SK-N-SH (cell line): ENCODE results near the gene RASA3. TPM values are rescaled to one million over a fixed set of nuclear protein-coding genes. Genes with fewer than 3 reads are reported as not detected.
A peak's percentile ranks its signal among the peaks of the same experiment; 100 is the strongest.

Experiments
- CTCF ChIA-PET: fragments of 300-600, 350-600 bp; formaldehyde crosslinking; extraction: SDS; loops from one replicate; lab custom pipeline; 2021; lab: Yijun Ruan, JAX
- POLR2A ChIA-PET: fragments of 350-600 bp; sonication (Branson Sonifier 250); formaldehyde crosslinking; extraction: SDS; loops from one replicate; lab custom pipeline; 2020; ENCODE audit warnings: antibody characterized with exemption, inconsistent platforms; lab: Yijun Ruan, JAX
- DNase-seq: peaks from one replicate; pipeline ENCODE4 v3.0.0; 2012
- H2AFZ ChIP-seq: fragments of 200-600 bp; sonication (generic); 2 replicates; pipeline ENCODE4 v1.8.1; 2016; ENCODE audit warnings: antibody characterized with exemption, mild to moderate bottlenecking, low read depth
- H3F3A ChIP-seq: fragments of 200-600 bp; sonication (generic); replicated peaks from 2 replicates; pipeline ENCODE3; 2016; ENCODE audit warnings: antibody characterized with exemption, mild to moderate bottlenecking; ENCODE audit not compliant: insufficient read depth
- H3K27ac ChIP-seq, 2 experiments: fragments of 200-500 bp in 1 of 2; fragments of 200-600 bp in 1 of 2; sonication (Bioruptor generic) in 1 of 2; sonication (generic), shearing (Covaris generic) in 1 of 2; 2 replicates each; pipeline versions ENCODE4 v1.5.1 to v1.6.1; 2014 to 2016; ENCODE audit warnings: low read depth in 2 of 2, inconsistent platforms in 1 of 2, low read length in 1 of 2, mild to moderate bottlenecking in 1 of 2, mixed read lengths in 1 of 2
- H3K27me3 ChIP-seq: fragments of 200-600 bp; sonication (generic), shearing (Covaris generic); 2 replicates; pipeline ENCODE4 v1.6.1; 2016; ENCODE audit warnings: mixed run types; ENCODE audit not compliant: insufficient read depth
- H3K36me3 ChIP-seq, 2 experiments: fragments of 200-500 bp in 1 of 2; fragments of 200-600 bp in 1 of 2; sonication (Bioruptor generic) in 1 of 2; sonication (generic) in 1 of 2; replicated peaks in 1 of 2; 2 replicates each; pipeline versions ENCODE3 to v1.5.1; 2014 to 2016; ENCODE audit warnings: low read length in 1 of 2, mild to moderate bottlenecking in 1 of 2; ENCODE audit not compliant: insufficient read depth in 2 of 2, control insufficient read depth in 1 of 2
- H3K4me1 ChIP-seq, 2 experiments: fragments of 200-500 bp in 1 of 2; fragments of 200-600 bp in 1 of 2; sonication (Bioruptor generic) in 1 of 2; sonication (generic), shearing (Covaris generic) in 1 of 2; 2 replicates each; pipeline versions ENCODE4 v1.5.1 to v1.6.1; 2014 to 2016; ENCODE audit warnings: low read depth in 1 of 2, low read length in 1 of 2, mixed run types in 1 of 2; ENCODE audit not compliant: insufficient read depth in 2 of 2, control insufficient read depth in 1 of 2
- H3K4me2 ChIP-seq: fragments of 200-600 bp; sonication (generic), shearing (Covaris generic); 2 replicates; pipeline ENCODE4 v1.6.1; 2017; ENCODE audit warnings: mixed run types
- H3K4me3 ChIP-seq, 2 experiments: fragments of 200-500 bp in 1 of 2; fragments of 200-600 bp in 1 of 2; sonication (Bioruptor generic) in 1 of 2; sonication (generic), shearing (Covaris generic) in 1 of 2; 2 replicates each; pipeline versions ENCODE4 v1.5.1 to v1.8.1; 2014 to 2016; ENCODE audit warnings: low read depth in 2 of 2, inconsistent platforms in 1 of 2, low read length in 1 of 2, mild to moderate bottlenecking in 1 of 2, mixed read lengths in 1 of 2, moderate library complexity in 1 of 2
- H3K79me2 ChIP-seq: fragments of 200-600 bp; sonication (generic); 2 replicates; pipeline ENCODE4 v1.8.1; 2017; ENCODE audit warnings: mild to moderate bottlenecking; ENCODE audit not compliant: insufficient read depth
- H3K9ac ChIP-seq: fragments of 200-600 bp; sonication (generic); 2 replicates; pipeline ENCODE4 v1.6.1; 2017; ENCODE audit warnings: mixed run types
- H3K9me2 ChIP-seq: fragments of 200-600 bp; sonication (generic); 2 replicates; pipeline ENCODE4 v1.6.1; 2017; ENCODE audit warnings: mixed run types
- H3K9me3 ChIP-seq: fragments of 200-600 bp; sonication (generic); 2 replicates; pipeline ENCODE4 v1.6.1; 2017; ENCODE audit warnings: mixed run types, mild to moderate bottlenecking, moderate library complexity
- H4K20me1 ChIP-seq: fragments of 200-600 bp; sonication (generic); 2 replicates; pipeline ENCODE4 v1.6.1; 2017; ENCODE audit warnings: mild to moderate bottlenecking, mixed run types; ENCODE audit not compliant: insufficient read depth
- ELF1 ChIP-seq: IDR thresholded peaks from 2 replicates; pipeline ENCODE4 v1.4.0; 2012
- EP300 ChIP-seq, 2 experiments: IDR thresholded peaks; 2 replicates each; pipeline versions ENCODE4 v1.4.0 to v1.6.1; 2012; ENCODE audit warnings: borderline replicate concordance in 1 of 2, low read depth in 1 of 2, low read length in 1 of 2
- FOXJ3 ChIP-seq: sonication (generic); formaldehyde crosslinking; IDR thresholded peaks from 2 replicates; pipeline ENCODE4 v1.5.1; 2020; ENCODE audit warnings: mild to moderate bottlenecking, missing genetic modification reagents
- GABPA ChIP-seq: IDR thresholded peaks from 2 replicates; pipeline ENCODE4 v1.4.0; 2012; ENCODE audit warnings: low read depth, mild to moderate bottlenecking
- GATA2 ChIP-seq: sonication (generic); formaldehyde crosslinking; IDR thresholded peaks from 2 replicates; pipeline ENCODE4 v1.5.0; 2020; ENCODE audit warnings: mild to moderate bottlenecking, missing genetic modification reagents
- JUND ChIP-seq: IDR thresholded peaks from 2 replicates; pipeline ENCODE4 v1.4.0; 2012
- MXI1 ChIP-seq: IDR thresholded peaks from 2 replicates; pipeline ENCODE4 v1.6.1; 2012; ENCODE audit warnings: mild to moderate bottlenecking, low read depth, low read length, improper control_type of control experiment
- NFIC ChIP-seq: IDR thresholded peaks from 2 replicates; pipeline ENCODE4 v1.4.0; 2012; ENCODE audit warnings: borderline replicate concordance
- NRF1 ChIP-seq: IDR thresholded peaks from 2 replicates; pipeline ENCODE4 v1.6.1; 2012; ENCODE audit warnings: low read depth, mild to moderate bottlenecking, low read length
- POLR2AphosphoS5 ChIP-seq: IDR thresholded peaks from 2 replicates; pipeline ENCODE4 v1.6.1; 2012; ENCODE audit warnings: low read depth, low read length
- RCOR1 ChIP-seq: fragments of 150-350 bp; IDR thresholded peaks from 2 replicates; pipeline ENCODE4 v1.6.1; 2017; ENCODE audit warnings: antibody characterized with exemption, low read length
- SMC3 ChIP-seq: IDR thresholded peaks from 2 replicates; pipeline ENCODE4 v1.6.1; 2012; ENCODE audit warnings: low read depth, low read length, improper control_type of control experiment
- TEAD4 ChIP-seq: IDR thresholded peaks from 2 replicates; pipeline ENCODE4 v1.4.0; 2012; ENCODE audit warnings: mild to moderate bottlenecking, borderline replicate concordance; ENCODE audit not compliant: insufficient read depth
- YY1 ChIP-seq: IDR thresholded peaks from 2 replicates; pipeline ENCODE4 v1.4.0; 2012; ENCODE audit warnings: low read depth, mild to moderate bottlenecking
- WGBS: methylation state at CpG from one replicate; pipeline ENCODE4 v1.1.6; 2017; ENCODE audit warnings: low lambda C conversion rate; 5-methylcytosine and 5-hydroxymethylcytosine counted together
- polyA plus RNA-seq, 3 experiments: library from polyadenylated mRNA; depleted of rRNA; stranded (reverse); fragments of >200 nt; gene quantifications; 2 replicates each; pipeline ENCODE4 v1.2.3, GENCODE V29; 2012
- TF ChIP-seq, protein P1 (sequence below): IDR thresholded peaks from 2 replicates; pipeline ENCODE4 v1.4.0; 2012; ENCODE audit warnings: low read depth
- TF ChIP-seq, protein P2 (sequence below): IDR thresholded peaks from 2 replicates; pipeline ENCODE4; 2012
- TF ChIP-seq, protein P3 (sequence below): fragments of 200-600 bp; sonication (generic); IDR thresholded peaks from 2 replicates; pipeline ENCODE4 v1.6.1; 2017; ENCODE audit warnings: antibody characterized with exemption, mild to moderate bottlenecking, moderate library complexity
- TF ChIP-seq, protein P4 (sequence below): fragments of 150-350 bp; IDR thresholded peaks from 2 replicates; pipeline ENCODE4 v1.6.1; 2017; ENCODE audit warnings: antibody characterized with exemption, low read length, low read depth, borderline replicate concordance
- TF ChIP-seq, protein P5 (sequence below): IDR thresholded peaks from 2 replicates; pipeline ENCODE4 v1.6.1; 2012; ENCODE audit warnings: mild to moderate bottlenecking, low read depth, low read length, moderate library complexity

The RASA3 gene
- polyA plus RNA-seq, 1 of the 3 experiments (the other 2 are of a cell fraction), result 25.1 TPM

DNA sequence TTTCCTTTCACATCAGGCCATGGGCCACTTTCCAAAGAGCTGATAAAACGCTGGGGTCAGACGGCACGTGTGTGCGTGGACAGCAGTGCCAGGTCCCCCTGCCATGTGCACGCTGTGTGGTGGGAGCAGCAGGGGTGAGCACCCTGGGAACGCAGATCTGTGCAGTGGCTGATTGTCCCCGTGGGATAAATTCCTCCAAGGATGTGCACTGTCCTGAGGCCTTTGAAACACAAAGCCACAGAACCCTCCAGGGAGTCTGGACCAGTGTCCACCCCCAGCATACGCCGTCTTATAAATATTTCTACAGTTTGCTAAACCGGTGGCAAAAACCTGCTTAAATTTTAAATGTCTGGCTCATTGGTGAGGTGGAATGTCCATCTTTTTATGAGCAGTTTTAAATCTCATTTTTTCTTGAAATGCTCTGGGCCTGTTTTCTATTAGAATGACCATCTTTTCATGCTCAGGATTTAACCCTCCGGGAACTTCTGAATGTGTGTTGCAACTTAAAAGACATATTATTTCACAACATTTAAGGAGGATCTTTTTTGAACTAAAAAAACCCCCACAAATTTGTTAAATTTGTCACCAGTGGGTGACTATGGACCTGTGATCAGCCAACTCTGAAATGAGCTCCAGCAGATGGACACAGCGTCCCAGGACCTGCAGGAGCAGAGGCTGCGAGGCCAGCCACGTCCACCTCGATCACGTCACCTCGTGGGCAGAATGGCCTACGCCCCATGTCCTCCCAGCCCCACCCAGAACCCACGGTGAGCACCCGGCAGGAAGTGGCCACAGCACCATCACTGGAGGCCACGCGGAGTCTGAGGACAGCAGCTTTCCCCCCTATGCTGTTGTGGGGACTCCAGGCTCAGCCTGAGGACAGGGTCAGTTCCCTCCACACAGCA is 68.6 kb downstream of the RASA3 start:
- Histone ChIP-seq H3K4me1 (peaks cover 43 to 48% of the 10 kb centered on the region in 2 experiments), H3K9me2 (no peaks in the 10 kb centered on the region), H3K9me3 (no peaks in the 10 kb centered on the region), H4K20me1 (no peaks in the 10 kb centered on the region), H3K27me3 (no peaks in the 10 kb centered on the region), H3F3A (peaks cover 54% of the 10 kb centered on the region), H3K79me2 (peaks cover 88% of the 10 kb centered on the region), H3K4me2 (peak overlapping the region; percentile 90), H3K36me3 (peaks cover 3 to 11% of the 10 kb centered on the region in 2 experiments), H3K9ac (peak overlapping the region; percentile 90), H2AFZ (no peak overlapping the region), H3K27ac (peak overlapping the region; percentile 99 to 100), H3K4me3 (peak overlapping the region; percentile 33 to 64)
- peak; percentile 75 for DNase-seq
- TF ChIP-seq RCOR1, result peak; percentile 10; the same call in 1 of the 2 replicates
- TF ChIP-seq, protein P1, sequence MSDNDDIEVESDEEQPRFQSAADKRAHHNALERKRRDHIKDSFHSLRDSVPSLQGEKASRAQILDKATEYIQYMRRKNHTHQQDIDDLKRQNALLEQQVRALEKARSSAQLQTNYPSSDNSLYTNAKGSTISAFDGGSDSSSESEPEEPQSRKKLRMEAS, result 0 out of 2 replicates have a peak, but pooled peaks have one; percentile 18
- TF ChIP-seq YY1, result no peak
- TF ChIP-seq NRF1, result no peak
- no peak for TF ChIP-seq SMC3
- peak; percentile 83 for TF ChIP-seq MXI1
- TF ChIP-seq, protein P2, sequence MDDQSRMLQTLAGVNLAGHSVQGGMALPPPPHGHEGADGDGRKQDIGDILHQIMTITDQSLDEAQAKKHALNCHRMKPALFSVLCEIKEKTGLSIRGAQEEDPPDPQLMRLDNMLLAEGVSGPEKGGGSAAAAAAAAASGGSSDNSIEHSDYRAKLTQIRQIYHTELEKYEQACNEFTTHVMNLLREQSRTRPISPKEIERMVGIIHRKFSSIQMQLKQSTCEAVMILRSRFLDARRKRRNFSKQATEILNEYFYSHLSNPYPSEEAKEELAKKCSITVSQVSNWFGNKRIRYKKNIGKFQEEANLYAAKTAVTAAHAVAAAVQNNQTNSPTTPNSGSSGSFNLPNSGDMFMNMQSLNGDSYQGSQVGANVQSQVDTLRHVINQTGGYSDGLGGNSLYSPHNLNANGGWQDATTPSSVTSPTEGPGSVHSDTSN, result no peak
- POLR2A ChIA-PET, result no interaction called here
- CTCF ChIA-PET, result interaction anchor here (1.0 kb wide), 1 partner anchor 21 kb away, joined by 3 read pairs; no protein-coding TSS in a partner anchor
- WGBS, result 52% methylated on average over 17 of the region's 22 CpGs

DNA sequence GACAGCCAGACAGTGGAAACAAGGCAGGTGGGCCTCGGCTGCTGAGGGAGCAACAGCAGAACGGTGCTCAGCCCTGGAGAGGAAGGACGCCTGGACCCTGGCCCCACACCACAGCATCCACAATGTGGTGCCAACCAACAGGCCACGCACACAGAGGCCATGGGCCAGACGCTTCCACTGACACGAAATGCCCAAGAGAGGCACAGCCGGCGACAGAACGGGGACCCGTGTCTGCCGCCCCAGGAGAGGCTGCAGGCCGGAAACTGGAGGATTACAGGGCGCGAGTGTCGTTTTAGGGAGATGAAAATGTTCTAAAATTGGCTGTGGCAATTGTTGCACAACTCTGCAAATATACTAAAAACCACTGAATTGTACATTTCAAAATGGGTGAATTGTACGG is 69.7 kb downstream of the RASA3 start:
- Histone ChIP-seq H4K20me1 (no peaks in the 10 kb centered on the region), H3K9ac (no peak overlapping the region), H3K4me1 (peaks cover 42 to 43% of the 10 kb centered on the region in 2 experiments), H3K9me2 (no peaks in the 10 kb centered on the region), H3K79me2 (peaks cover 88% of the 10 kb centered on the region), H3K9me3 (no peaks in the 10 kb centered on the region), H3K36me3 (peaks cover 3 to 12% of the 10 kb centered on the region in 2 experiments), H3F3A (peaks cover 44% of the 10 kb centered on the region), H3K4me3 (no peak overlapping the region), H3K27ac (peak overlapping the region; percentile 81 to 100; a peak in 3 of 4 replicates), H3K27me3 (no peaks in the 10 kb centered on the region), H3K4me2 (peak overlapping the region; percentile 54; the same call in 1 of the 2 replicates), H2AFZ (no peak overlapping the region)
- DNase-seq, result no peak
- 94% methylated on average over 13 of the region's 16 CpGs for WGBS
- CTCF ChIA-PET, result no interaction called here
- POLR2A ChIA-PET, result no interaction called here
- TF ChIP-seq NFIC (no peak), EP300 (IDR thresholded peaks at IDR 0.05; ENCODE audit: borderline replicate concordance in 1 of 2, low read depth in 1 of 2, low read length in 1 of 2) (no peak), FOXJ3 (CRISPR knock-in tag) (no peak), ELF1 (no peak), GABPA (no peak), TEAD4 (no peak), GATA2 (CRISPR knock-in tag) (no peak), POLR2AphosphoS5 (no peak), SMC3 (no peak), JUND (no peak)
- TF ChIP-seq, protein P3, sequence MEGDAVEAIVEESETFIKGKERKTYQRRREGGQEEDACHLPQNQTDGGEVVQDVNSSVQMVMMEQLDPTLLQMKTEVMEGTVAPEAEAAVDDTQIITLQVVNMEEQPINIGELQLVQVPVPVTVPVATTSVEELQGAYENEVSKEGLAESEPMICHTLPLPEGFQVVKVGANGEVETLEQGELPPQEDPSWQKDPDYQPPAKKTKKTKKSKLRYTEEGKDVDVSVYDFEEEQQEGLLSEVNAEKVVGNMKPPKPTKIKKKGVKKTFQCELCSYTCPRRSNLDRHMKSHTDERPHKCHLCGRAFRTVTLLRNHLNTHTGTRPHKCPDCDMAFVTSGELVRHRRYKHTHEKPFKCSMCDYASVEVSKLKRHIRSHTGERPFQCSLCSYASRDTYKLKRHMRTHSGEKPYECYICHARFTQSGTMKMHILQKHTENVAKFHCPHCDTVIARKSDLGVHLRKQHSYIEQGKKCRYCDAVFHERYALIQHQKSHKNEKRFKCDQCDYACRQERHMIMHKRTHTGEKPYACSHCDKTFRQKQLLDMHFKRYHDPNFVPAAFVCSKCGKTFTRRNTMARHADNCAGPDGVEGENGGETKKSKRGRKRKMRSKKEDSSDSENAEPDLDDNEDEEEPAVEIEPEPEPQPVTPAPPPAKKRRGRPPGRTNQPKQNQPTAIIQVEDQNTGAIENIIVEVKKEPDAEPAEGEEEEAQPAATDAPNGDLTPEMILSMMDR, result no peak
- TF ChIP-seq, protein P1, result no peak
- TF ChIP-seq, protein P4, sequence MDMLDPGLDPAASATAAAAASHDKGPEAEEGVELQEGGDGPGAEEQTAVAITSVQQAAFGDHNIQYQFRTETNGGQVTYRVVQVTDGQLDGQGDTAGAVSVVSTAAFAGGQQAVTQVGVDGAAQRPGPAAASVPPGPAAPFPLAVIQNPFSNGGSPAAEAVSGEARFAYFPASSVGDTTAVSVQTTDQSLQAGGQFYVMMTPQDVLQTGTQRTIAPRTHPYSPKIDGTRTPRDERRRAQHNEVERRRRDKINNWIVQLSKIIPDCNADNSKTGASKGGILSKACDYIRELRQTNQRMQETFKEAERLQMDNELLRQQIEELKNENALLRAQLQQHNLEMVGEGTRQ, result no peak
- TF ChIP-seq, protein P5, sequence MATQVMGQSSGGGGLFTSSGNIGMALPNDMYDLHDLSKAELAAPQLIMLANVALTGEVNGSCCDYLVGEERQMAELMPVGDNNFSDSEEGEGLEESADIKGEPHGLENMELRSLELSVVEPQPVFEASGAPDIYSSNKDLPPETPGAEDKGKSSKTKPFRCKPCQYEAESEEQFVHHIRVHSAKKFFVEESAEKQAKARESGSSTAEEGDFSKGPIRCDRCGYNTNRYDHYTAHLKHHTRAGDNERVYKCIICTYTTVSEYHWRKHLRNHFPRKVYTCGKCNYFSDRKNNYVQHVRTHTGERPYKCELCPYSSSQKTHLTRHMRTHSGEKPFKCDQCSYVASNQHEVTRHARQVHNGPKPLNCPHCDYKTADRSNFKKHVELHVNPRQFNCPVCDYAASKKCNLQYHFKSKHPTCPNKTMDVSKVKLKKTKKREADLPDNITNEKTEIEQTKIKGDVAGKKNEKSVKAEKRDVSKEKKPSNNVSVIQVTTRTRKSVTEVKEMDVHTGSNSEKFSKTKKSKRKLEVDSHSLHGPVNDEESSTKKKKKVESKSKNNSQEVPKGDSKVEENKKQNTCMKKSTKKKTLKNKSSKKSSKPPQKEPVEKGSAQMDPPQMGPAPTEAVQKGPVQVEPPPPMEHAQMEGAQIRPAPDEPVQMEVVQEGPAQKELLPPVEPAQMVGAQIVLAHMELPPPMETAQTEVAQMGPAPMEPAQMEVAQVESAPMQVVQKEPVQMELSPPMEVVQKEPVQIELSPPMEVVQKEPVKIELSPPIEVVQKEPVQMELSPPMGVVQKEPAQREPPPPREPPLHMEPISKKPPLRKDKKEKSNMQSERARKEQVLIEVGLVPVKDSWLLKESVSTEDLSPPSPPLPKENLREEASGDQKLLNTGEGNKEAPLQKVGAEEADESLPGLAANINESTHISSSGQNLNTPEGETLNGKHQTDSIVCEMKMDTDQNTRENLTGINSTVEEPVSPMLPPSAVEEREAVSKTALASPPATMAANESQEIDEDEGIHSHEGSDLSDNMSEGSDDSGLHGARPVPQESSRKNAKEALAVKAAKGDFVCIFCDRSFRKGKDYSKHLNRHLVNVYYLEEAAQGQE, result no peak
